K562 (cell line): ENCODE data around the gene KMT2D. TPM values are rescaled to one million over a fixed set of nuclear protein-coding genes. Genes with fewer than 3 reads are reported as not detected.

Experiments used
- CC2D1A ChIP-seq: fragments of 450-650 bp; IDR thresholded peaks from 2 replicates; pipeline ENCODE4 v1.6.1; 2017; ENCODE audit warnings: mild to moderate bottlenecking
- CEBPZ ChIP-seq: fragments of 150-350 bp; IDR thresholded peaks from 2 replicates; pipeline ENCODE4 v1.6.1; 2014; ENCODE audit warnings: low read depth, mild to moderate bottlenecking, low read length, borderline replicate concordance
- CTBP1 ChIP-seq: fragments of 450-650 bp; IDR thresholded peaks from 2 replicates; pipeline ENCODE4 v1.6.1; 2016; ENCODE audit warnings: borderline replicate concordance
- HDGF ChIP-seq: fragments of 450-650 bp; IDR thresholded peaks from 2 replicates; pipeline ENCODE4 v1.6.1; 2016
- PTTG1 ChIP-seq: fragments of 450-650 bp; IDR thresholded peaks from 2 replicates; pipeline ENCODE4 v1.6.1; 2016; ENCODE audit warnings: low read depth, mild to moderate bottlenecking, missing genetic modification characterization, missing compliant biosample characterization
- TEAD4 ChIP-seq, 2 experiments: sonication (generic) in 1 of 2; formaldehyde crosslinking in 1 of 2; IDR thresholded peaks; 2 replicates each; pipeline versions ENCODE4 v1.6.1 to v1.8.0; 2012 to 2022; ENCODE audit warnings: borderline replicate concordance in 1 of 2, inconsistent platforms in 1 of 2, low read length in 1 of 2, mild to moderate bottlenecking in 1 of 2, missing genetic modification reagents in 1 of 2
- ZEB2 ChIP-seq: fragments of 450-650 bp; IDR thresholded peaks from 2 replicates; pipeline ENCODE4 v1.6.1; 2016
- polyA plus RNA-seq, 8 experiments: library from polyadenylated mRNA; depleted of rRNA in 4 of 8; stranded (reverse) in 5 of 8; unstranded in 3 of 8; fragments of >200 nt; fragmentation: Nextera tagmentation in 2 of 8; fragmentation: Illumina TruSeq in 1 of 8; extraction: Ambion mirVana in 2 of 8; extraction: Trizol in 1 of 8; gene quantifications; 2 replicates each; pipeline versions ENCODE4 v1.2.1 to v1.2.3, GENCODE V29; 2011 to 2014; ENCODE audit warnings: inconsistent platforms in 1 of 8, missing spikeins in 1 of 8
- total RNA-seq, 7 experiments: library from RNA; depleted of rRNA in 6 of 7; stranded (reverse); fragments of >200 nt in 6 of 7; fragmentation: Illumina TruSeq in 2 of 7; extraction: Trizol in 2 of 7; gene quantifications; 2 replicates each; pipeline versions ENCODE4 v1.2.1 to v1.2.3, GENCODE V29; 2011 to 2021; ENCODE audit warnings: low replicate concordance in 1 of 7
- TF ChIP-seq, protein P1 (sequence below): fragments of 450-650 bp; IDR thresholded peaks from 2 replicates; pipeline ENCODE4 v1.6.1; 2014; ENCODE audit warnings: low read depth, mild to moderate bottlenecking, moderate library complexity, borderline replicate concordance
- TF ChIP-seq, protein P2 (sequence below): fragments of 250-450 bp; sonication (Bioruptor Pico); IDR thresholded peaks from 2 replicates; pipeline ENCODE4 v1.9.0; 2021; ENCODE audit warnings: mild to moderate bottlenecking

Gene KMT2D
- total and polyA plus RNA-seq, 9 of the 15 experiments (the other 6 are each of a cell fraction or from before 2014, with no cell fraction given) = 0.22 to 93.7 (median 13.7) TPM

GRCh38 chr12:49098035-49098451 is 37.4 kb upstream of the KMT2D start (continued):
- TF ChIP-seq, protein P1, sequence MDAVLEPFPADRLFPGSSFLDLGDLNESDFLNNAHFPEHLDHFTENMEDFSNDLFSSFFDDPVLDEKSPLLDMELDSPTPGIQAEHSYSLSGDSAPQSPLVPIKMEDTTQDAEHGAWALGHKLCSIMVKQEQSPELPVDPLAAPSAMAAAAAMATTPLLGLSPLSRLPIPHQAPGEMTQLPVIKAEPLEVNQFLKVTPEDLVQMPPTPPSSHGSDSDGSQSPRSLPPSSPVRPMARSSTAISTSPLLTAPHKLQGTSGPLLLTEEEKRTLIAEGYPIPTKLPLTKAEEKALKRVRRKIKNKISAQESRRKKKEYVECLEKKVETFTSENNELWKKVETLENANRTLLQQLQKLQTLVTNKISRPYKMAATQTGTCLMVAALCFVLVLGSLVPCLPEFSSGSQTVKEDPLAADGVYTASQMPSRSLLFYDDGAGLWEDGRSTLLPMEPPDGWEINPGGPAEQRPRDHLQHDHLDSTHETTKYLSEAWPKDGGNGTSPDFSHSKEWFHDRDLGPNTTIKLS = no peak
- no peak for TF ChIP-seq PTTG1 (tag)
- TF ChIP-seq HDGF = 0 out of 2 replicates have a peak, but pooled peaks have one; percentile 82
- 0 out of 2 replicates have a peak, but pooled peaks have one; percentile 29 for TF ChIP-seq TEAD4 (IDR thresholded peaks at IDR 0.05; ENCODE audit: low read length)
- no peak for TF ChIP-seq TEAD4 (CRISPR knock-in tag; IDR thresholded peaks at IDR 0.05; ENCODE audit: borderline replicate concordance)
- no peak for TF ChIP-seq CEBPZ
- 0 out of 2 replicates have a peak, but pooled peaks have one; percentile 51 for TF ChIP-seq CTBP1
- no peak for TF ChIP-seq ZEB2
- TF ChIP-seq, protein P2, sequence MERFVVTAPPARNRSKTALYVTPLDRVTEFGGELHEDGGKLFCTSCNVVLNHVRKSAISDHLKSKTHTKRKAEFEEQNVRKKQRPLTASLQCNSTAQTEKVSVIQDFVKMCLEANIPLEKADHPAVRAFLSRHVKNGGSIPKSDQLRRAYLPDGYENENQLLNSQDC (CRISPR knock-in tag) = no peak
- 0 out of 2 replicates have a peak, but pooled peaks have one; percentile 41 for TF ChIP-seq CC2D1A
